Measurements from ENCODE around the gene MED25.
"Not testable (repeated sequence)": the region's sequence is repeated elsewhere in the genome, so short reads cannot be mapped to it uniquely, and the experiment has no call there.

Gene MED25

DNA sequence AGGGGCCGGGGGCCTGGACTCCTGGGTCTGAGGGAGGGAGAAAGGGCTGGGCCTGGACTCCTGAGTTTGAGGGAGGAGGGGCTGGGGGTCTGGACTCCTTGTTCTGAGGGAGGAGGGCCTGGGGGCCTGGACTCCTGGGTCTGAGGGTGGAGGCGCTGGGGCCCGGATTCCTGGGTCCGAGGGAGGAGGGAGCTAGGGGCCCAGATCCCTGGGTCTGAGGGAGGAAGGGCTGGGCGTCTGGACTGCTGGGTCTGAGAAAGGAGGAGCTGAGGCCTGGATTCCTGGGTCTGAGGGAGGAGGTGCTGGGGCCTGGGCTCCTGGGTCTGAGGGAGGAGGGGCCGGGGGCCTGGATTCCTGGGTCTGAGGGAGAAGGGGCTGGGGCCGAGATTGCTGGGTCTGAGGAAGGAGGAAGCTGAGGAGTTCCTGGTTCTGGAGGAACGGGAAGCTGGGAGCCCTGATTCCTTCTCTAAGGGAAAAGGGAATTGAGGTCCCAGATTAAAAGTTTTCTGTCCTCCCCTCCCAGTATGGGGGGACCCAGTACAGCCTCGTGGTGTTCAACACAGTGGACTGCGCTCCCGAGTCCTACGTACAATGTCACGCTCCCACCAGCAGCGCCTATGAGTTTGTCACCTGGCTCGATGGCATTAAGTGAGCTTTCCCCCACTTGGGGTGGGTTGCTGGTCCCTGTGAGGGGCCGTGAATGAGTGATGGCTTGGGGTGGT, 721 bp downstream of the MED25 start:
- no peak for DNase-seq

DNA sequence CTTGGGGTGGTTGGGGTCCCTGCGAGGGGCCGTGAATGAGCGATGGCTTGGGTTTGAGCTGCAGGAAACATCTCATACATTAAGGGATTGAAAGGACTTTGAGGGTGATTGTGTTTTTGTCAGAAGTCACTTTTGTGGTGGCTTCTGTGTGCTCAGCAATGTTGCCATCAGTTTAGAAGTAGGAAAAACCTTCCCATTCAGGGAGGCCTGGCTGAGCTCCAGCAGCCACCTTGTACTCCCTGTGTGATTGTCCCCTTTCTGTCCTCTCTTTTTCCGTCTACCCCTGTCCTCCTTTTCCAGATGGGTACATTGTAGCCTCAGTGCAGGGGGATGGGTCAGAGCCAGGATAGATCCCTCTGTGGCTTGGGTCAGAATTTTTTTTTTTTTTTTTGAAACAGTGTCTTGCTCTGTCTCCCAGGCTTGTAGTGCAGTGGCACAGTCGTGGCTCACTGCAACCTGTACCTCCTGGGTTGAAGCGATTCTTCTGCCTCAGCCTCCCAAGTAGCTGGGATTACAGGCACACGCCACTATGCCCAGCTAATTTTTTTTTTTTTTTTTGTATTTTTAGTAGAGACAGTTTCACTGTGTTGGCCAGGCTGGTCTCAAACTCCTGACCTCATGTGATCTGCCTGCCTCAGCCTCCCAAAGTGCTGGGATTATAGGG, 1.5 kb downstream of the MED25 start:
- not testable (repeated sequence) for DNase-seq

DNA sequence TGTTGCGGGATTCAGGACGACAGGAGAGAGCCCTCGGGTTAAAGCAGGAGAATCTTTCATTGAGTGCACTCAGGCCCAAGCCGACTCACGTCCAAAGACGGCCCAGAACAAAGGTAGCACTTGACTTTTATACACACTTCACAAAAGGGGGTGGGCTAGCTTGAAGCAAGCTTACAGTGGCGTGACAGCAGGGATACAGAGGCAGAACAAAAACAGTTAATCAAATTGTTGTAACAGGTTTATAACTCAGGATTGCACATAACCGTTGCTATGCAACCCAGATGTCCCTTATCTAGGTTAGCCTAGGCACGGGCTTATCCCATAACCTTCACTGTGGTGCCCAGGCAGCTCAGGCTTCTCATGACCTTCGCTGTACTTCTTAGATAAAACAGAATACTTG, 2.0 kb downstream of the MED25 start:
- no peak for DNase-seq

DNA sequence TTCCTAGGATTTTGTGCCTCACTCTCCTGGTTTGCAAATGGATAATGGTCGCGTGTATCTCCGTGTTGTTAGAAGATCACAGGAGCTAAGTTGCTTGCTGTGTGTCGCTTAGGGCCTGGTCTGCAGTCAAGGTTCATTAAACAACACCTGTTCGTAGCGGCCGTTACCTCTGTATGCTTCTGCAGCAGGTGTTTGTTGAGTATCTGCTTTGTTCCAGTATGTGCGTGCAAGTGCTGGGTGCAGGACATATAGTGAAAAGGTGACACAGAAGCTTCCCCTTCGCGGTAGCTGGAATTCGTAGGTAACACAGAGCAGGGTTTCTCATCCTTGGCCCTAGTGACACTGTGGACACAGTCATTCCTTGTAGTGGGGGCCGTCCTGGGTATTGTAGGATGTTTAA, 5.4 kb downstream of the MED25 start:
- DNase-seq, result no peak

DNA sequence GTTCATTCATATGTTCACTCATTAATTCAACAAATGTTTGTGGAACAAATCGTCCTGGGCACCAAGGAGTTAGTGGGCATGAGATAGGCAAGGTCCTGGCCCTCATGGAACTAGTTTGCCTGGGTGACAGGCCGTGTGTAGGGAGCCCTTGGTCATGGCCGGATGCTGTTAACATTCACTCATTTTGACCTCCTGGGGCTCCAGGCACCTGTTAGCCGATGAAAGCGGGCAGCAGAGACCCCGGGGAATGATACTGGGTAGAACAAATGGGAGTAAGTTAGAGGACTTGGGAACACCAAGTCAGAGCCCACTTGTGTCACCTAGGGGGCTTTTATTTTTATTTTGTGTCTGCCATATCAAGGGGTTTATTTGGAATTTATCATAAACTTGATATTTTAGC, 6.6 kb downstream of the MED25 start:
- no peak for DNase-seq

DNA sequence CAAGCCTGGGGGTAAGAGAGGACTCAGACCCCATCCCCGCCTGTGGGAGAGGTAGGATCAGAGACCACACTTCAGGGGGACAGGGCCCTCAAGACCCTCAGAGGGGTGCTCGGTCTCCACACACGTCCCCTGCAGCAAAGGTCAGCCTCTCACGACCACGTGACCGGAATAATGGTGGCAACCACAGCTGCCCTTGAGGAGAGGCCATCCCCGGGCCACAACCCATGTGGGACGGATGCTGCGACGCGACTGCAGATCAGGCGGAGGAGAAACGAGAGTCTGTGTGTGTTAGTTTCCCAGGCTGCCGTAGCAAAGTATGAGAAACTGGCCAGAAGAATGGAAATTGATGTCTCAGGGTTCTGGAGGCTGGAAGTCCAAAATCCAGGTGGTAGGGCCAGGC, 8.9 kb downstream of the MED25 start:
- DNase-seq, result no peak

DNA sequence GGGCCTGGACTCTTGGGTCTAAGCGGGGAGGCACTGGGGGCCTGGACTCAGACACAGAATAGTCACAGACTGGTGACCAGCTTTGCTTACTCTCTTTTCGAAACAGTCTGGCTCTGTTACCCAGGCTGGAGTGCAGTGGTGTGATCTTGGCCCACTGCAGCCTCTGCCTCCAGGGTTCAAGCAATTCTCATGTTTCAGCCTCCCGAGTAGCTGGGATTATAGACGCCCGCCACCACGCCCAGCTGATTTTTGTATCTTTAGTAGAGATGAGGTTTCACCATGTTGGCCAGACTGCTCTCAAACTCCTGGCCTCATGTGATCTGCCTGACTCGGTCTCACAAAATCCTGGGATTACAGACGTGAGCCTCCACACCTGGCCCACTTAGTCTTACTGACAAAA, 11.1 kb downstream of the MED25 start:
- DNase-seq, result no peak

DNA sequence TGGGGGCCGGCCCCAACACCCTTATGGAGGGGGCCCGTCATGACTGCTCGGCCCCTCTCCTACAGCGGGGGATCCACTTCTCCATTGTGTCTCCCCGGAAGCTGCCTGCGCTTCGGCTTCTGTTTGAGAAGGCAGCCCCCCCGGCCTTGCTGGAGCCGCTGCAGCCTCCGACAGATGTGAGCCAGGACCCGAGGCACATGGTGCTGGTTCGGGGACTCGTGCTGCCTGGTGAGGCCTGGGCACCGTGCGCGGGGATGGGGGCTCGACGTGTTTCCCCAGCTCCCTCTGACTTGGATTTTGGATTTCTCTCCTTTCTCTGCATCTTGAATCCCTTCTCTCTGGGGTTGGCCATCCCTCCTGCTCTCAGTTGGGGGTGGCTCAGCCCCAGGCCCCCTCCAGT, 11.6 kb downstream of the MED25 start:
- no peak for DNase-seq

DNA sequence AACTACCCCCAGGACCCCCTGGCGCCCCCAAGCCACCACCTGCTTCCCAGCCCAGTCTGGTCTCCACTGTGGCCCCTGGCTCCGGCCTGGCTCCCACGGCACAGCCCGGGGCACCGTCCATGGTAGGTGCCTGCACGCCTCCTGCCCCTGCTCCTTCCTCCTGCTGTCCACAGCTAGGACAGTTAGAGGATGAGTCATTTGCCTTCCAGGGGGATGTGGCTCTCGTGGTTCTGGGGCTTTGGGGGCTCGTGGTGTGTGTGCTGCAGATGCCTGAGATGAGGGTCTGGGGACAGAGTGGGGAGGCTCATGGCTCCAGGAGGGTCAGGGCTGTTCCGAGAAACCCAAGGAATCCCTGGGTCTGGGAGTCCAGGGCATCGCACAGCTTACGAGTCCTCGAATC, 12.7 kb downstream of the MED25 start:
- no peak for DNase-seq

DNA sequence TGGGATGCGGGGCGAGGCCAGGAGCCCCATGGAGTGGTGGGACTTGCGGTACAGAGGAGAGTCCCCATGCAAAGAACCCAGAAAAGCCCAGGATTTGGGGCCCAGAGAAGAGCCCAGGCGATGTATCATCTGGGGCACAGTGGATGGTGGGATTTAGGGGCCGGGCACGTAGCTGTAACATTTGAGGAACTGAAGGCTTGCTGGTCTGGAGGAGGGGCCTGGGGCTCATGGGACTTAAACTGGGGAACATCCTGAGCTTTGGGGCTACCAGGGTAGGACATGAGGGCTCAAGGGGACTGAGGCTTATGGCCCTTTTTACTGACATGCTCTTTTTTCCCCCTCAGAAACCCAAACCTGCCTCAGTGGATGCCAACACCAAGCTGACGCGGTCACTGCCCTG, 13.5 kb downstream of the MED25 start:
- no peak for DNase-seq

DNA sequence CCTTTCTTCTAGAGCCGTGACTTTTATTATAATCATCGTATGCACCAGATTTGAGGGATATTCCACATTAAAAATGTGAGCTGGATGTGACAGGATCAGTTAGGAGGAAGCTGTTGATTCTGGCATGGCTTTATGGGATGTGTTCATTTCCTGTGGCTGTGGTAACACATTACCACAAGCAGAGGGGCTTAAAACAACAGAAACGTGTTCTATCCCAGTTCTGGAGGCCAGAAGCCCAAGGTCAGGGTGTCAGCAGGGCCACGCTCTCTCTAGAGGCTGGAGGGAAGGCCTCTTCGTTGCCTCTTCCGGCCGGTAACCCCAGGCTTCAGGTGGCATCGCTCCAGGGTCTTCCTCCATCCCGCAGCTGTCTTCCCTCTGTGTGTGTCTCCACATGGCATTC, 14.5 kb downstream of the MED25 start:
- no peak for DNase-seq

DNA sequence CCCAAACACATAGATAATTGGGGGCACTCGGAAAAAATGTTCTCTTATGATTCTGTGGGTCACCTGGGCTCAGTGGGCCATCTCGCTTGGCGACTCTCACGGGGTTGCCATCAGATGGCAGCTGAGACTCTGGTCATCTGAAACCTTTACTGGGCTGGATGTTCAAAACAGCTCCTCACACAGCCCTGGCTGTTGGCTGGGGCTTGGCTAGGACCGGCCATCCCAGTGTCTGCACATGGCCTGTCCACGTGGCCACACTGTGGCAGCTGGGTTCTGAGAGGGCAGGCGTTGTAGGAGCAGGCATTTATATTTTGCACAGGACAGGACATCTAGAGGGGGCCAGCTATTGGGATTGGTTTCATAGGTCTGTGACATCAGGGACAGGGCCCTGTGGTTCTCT, 15.5 kb downstream of the MED25 start:
- DNase-seq, result no peak

DNA sequence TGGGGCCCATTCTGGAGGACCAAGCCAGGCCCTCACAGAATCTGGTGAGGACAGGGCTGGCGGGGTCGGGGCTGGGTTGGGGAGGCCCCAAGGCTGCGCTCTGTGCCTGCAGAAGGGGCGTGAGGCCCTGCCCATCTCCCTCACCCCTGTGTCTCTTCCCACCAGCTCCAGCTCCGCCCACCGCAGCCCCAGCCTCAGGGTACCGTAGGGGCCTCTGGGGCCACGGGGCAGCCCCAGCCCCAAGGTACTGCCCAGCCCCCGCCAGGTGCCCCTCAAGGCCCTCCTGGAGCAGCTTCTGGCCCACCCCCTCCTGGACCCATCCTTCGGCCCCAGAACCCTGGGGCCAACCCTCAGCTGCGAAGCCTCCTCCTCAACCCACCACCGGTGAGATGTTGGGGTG, 17.5 kb downstream of the MED25 start:
- no peak for DNase-seq

DNA sequence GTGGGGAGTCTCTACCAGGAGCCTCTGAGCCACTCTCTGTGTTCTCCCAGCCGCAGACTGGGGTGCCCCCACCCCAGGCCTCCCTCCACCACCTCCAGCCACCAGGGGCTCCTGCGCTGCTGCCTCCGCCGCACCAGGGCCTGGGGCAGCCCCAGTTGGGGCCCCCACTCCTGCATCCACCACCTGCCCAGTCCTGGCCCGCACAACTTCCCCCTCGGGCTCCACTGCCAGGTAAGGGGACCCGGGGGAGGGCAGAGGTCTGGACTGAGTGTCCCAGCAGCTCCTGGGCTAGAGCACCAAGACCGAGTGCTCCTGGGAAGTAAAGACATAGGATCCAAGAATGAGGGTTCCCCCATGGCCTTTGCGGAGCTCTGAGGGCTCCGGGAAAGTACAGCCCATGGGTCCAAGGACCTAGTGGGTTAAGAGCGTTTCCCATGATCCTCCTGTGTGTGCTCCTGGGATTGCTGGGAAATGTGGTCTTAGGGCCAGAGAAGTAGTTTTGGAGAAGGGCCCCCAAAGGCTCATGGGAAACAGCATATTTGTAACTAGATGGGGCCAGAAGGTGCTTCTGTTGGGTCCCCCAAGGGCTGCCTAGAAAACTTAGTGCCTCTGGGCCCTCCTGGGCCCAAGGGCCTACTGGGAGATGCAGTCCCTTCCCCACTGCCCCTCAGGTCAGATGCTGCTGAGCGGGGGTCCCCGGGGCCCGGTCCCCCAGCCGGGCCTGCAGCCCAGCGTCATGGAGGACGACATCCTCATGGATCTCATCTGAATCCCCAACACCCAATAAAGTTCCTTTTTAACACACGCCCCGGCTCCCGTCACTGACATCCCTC, 18.3 kb downstream of the MED25 start:
- DNase-seq, result no peak

DNA sequence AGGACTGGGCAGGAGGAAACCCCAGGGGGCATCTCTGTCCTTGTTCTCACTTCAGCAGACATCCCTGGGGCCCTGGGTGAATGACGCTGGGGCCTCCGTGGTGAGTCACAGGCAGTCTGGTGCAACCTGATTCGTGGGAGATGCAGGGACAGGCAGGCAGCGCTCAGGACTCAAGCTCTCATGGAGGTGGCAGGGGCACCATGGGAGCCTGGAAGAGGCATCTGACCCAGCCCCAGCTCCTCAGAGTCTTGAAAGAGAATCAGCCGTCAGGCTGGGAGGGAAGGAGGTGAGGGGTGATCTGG, 18.9 kb downstream of the MED25 start:
- no peak for DNase-seq

DNA sequence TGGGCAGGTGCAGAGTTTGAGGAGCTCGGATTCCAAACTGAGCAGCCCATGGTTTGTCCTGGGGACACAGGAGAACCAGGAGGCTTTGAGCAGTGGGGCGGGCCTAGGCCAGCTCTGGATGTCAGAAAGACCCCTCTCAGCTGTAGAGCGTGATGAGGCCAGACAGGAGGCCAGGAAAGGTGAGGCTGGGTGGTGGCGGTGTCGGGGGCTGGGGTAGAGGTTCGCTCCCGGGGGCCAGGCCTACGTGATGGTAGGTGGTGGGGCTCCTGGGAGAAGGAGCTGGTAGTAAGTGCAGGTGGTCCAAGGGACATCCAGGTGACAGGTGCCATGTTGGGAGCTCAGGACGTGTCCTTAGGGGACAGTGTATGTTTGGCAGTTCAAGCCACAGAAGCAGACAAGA, 19.3 kb downstream of the MED25 start:
- DNase-seq, result no peak

DNA sequence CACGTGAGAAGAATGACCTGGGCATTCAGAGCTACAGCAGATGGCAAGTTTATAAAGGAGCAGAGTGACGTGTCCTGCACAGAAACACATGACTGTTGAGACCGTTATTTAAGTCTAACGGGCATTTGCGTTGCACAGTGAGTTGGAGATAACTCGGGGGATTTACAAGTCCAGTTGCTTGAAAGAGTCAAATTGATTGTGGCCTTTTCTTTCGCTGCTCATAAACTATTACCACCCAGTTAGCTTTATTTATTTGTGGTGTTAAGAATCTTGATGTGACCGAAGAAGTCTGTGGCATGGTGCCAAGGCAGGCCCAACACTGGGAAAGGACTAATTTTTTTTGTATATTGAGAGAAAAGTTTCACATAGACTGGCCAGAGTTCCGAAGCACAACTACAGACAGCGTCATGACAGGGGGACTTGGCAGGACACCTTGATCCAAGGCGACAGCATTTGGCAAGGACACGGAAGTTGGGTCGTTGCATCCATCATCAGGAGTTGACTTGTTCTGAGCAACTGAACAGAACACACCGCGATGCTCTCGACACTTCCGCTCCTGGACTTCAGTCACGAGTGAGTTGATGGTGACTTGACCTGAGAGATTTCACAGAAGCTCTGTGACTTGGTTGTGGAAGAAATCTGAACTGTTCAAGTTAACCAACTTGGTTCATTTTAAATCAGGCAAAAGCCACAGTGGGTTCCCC, 20.9 kb downstream of the MED25 start:
- no peak for DNase-seq

DNA sequence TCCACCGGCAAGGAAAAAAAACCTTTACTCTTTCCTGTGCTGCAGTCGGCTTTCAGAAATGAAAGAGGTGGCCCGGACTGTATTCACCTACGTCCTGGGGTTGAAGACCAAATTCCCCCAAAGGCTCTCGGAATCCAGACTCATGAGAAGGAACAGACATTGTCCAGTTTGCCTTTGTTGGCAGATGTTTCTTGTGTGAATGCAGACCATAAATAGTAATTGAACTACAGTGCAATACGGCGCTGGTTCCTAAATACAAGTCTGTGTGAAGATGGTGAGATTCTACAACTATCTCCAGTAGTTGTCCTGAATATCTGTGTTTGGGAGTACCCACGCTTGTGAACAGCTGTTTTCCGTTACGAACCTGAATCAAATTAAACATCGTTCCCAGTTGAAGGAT, 21.6 kb downstream of the MED25 start:
- DNase-seq, result no peak

DNA sequence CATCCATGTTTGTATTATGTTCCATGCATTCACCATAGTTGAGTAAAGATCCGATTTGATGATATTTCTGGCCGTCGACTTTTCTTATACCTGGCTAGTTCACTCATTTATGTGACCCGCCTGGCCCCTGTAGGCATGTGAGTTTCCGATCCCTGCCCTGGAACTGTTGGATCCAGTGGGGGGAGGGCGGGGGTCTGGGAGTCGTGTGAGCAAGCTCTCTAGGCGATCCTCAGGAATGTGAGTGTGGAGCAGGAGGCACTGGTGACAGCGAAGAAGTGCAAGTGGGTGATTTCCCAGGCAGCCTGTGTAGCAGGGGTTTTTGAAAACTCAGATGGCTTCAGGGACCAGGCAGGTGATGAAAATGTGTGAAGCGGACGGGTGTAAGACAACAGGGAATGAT, 22.2 kb downstream of the MED25 start:
- DNase-seq, result no peak

DNA sequence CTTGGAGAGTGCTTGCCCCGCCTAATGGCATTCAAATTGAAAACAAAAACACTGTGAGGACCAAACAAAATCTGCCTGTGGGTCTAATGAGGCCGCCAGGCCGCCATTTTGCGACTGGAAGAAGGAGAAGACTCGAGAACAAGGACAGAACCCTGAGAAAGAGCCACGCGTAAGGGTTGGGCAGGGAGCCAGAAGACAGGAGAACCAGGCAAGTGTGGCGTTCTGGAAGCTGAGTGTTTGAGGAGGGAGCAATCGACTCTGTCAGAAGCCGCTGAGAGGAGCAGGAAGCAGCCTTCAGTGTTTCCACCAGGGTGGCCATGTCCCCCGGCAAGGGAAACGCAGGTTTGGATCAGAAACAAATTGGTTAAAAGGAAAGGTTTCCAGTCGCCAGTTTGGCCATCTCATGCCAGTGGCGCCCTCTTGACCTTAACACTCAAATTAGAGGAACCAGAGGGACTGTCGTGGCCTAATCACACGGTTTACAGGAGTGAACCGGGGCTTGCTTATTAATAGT, 22.7 kb downstream of the MED25 start:
- DNase-seq, result no peak

DNA sequence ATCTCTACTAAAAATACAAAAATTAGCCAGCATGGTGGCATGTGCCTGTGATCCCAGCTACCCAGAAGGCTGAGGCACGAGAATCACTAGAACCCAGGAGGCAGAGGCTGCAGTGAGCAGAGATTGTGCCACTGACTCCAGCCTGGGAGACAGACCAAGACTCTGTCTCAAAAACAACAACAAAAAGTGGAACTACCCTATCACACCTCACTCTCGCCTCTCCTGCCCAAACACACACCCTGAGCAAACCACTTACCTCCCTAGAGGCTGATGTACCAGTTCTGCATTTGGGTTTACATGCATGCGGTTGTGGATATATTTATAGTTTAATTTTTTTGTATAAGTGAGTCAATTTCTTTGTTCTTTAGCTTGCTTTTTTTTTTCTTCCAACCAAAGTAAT, 25.2 kb downstream of the MED25 start:
- no peak for DNase-seq

DNA sequence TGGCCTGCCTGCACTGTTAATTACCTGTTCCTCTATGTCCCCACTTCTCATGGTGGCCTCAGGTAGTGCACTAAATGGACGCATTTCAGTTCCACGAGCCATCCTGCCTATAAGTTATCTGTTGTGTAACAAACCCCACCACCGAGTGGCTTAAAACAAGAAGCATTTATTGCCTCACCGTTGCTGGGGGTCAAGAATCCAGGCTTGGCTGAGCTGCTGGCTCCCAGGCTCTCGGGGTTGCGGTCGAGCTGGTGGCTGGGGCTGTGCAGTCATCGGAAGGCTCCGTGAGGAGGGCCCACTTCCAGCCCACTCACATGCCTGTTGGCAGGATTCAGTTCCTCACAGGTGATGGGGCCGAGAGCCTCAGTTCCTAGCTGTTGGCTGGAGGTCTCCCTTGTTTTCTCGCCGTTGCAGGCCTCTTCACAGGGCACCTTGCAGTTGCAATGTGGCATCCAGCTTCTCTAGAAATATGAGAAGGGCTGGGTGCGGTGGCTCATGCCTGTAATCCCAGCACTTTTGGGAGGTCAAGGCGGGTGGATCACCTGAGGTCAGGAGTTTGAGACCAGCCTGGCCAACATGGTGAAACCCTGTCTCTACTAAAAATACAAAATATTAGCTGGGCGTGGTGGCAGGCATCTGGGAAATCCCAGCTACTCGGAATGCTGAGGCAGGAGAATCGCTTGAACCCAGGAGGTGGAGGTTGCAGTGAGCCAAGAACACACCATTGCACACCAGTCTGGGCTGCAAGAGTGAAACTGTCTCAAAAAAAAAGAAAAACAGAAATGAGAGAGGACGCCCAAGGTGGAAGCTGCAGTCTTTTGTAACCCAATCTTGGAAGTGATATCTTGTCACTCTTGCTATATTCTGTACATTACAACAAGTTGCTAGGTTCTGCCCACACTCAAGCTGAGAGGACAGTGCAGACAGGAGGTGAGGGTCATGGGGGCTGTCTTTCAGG, 26.3 kb downstream of the MED25 start:
- DNase-seq, result no peak
